Measurements from ENCODE around the gene AMBP. TPM values are rescaled to one million over a fixed set of nuclear protein-coding genes. Genes with fewer than 3 reads are reported as not detected.
"Not testable (repeated sequence)": the region's sequence is repeated elsewhere in the genome, so short reads cannot be mapped to it uniquely, and the experiment has no call there.

AMBP gene
- polyA plus RNA-seq, 1 experiment, result 0.22 TPM

- no peak overlapping the region for H3K4me3 ChIP-seq (ENCODE audit: low read depth, low read length)
- POLR2A ChIA-PET, result no interaction called here
- DNase-seq (ENCODE audit: low read depth), result no peak
- CTCF ChIA-PET, result interaction anchor here (0.9 to 1.0 kb wide), 2 partner anchors 11 to 239 kb away, joined by 3 to 4 read pairs; no protein-coding TSS in a partner anchor
- TF ChIP-seq CTCF (IDR thresholded peaks at IDR 0.05; ENCODE audit: insufficient read depth, low read depth, low read length), result no peak
- H3K36me3 ChIP-seq (ENCODE audit: control insufficient read depth, insufficient read depth, low read length), result peaks cover 18% of the 10 kb centered on the region
- H3K27me3 ChIP-seq (ENCODE audit: control insufficient read depth, insufficient read depth, low read length), result no peaks in the 10 kb centered on the region
Measured at GRCh38 chr9:114046875-114047274, 31.2 kb downstream of the AMBP start.

- peaks cover 15% of the 10 kb centered on the region for H3K36me3 ChIP-seq (ENCODE audit: control insufficient read depth, insufficient read depth, low read length)
- ChIA-PET POLR2A (no interaction called here), CTCF (interaction anchor here (1.0 kb wide), 1 partner anchor 239 kb away, joined by 3 read pairs; no protein-coding TSS in a partner anchor)
- TF ChIP-seq CTCF (IDR thresholded peaks at IDR 0.05; ENCODE audit: insufficient read depth, low read depth, low read length), result no peak
- DNase-seq (ENCODE audit: low read depth), result no peak
- H3K4me3 ChIP-seq (ENCODE audit: low read depth, low read length), result no peak overlapping the region
- H3K27me3 ChIP-seq (ENCODE audit: control insufficient read depth, insufficient read depth, low read length), result no peaks in the 10 kb centered on the region
Measured at GRCh38 chr9:114046237-114046755, 31.8 kb downstream of the AMBP start.

GRCh38 chr9:114043660-114044059, 34.4 kb downstream of the AMBP start:
- H3K4me3 ChIP-seq (ENCODE audit: low read depth, low read length); POLR2A ChIA-PET; DNase-seq (ENCODE audit: low read depth); H3K36me3 ChIP-seq (ENCODE audit: control insufficient read depth, insufficient read depth, low read length); H3K27me3 ChIP-seq (ENCODE audit: control insufficient read depth, insufficient read depth, low read length): not testable (repeated sequence)
- CTCF ChIA-PET, result interaction anchor here (0.6 to 1.4 kb wide), 3 partner anchors 18 to 313 kb away, joined by 3 to 4 read pairs (median 4); no protein-coding TSS in a partner anchor

GRCh38 chr9:114039484-114039883, 38.6 kb downstream of the AMBP start:
- POLR2A ChIA-PET, result no interaction called here

GRCh38 chr9:114038724-114039313, 39.3 kb downstream of the AMBP start:
- no peak for TF ChIP-seq CTCF (IDR thresholded peaks at IDR 0.05; ENCODE audit: insufficient read depth, low read depth, low read length)
- peaks cover 24% of the 10 kb centered on the region for H3K36me3 ChIP-seq (ENCODE audit: control insufficient read depth, insufficient read depth, low read length)
- H3K27me3 ChIP-seq (ENCODE audit: control insufficient read depth, insufficient read depth, low read length), result no peaks in the 10 kb centered on the region
- no peak overlapping the region for H3K4me3 ChIP-seq (ENCODE audit: low read depth, low read length)
- POLR2A ChIA-PET, result no interaction called here
- no peak for DNase-seq (ENCODE audit: low read depth)
- CTCF ChIA-PET, result interaction anchor here (1.5 kb wide), 1 partner anchor 302 kb away, joined by 5 read pairs; no protein-coding TSS in a partner anchor

More at GRCh38 chr9:114039484-114039883, 38.6 kb downstream of the AMBP start:
- Histone ChIP-seq H3K4me3 (ENCODE audit: low read depth, low read length) (no peak overlapping the region), H3K27me3 (ENCODE audit: control insufficient read depth, insufficient read depth, low read length) (no peaks in the 10 kb centered on the region), H3K36me3 (ENCODE audit: control insufficient read depth, insufficient read depth, low read length) (peaks cover 21% of the 10 kb centered on the region)
- CTCF ChIA-PET, result interaction anchor here (0.6 to 0.7 kb wide), 2 partner anchors 166 to 342 kb away, joined by 4 read pairs; no protein-coding TSS in a partner anchor
- DNase-seq (ENCODE audit: low read depth), result no peak
- TF ChIP-seq CTCF (IDR thresholded peaks at IDR 0.05; ENCODE audit: insufficient read depth, low read depth, low read length), result no peak
